K562 (cell line): Measurements from ENCODE around the gene PLCG2.

ENCODE experiments used
- ARID2 ChIP-seq: fragments of 450-650 bp; IDR thresholded peaks from 2 replicates; pipeline ENCODE4 v1.6.1; 2017; ENCODE audit warnings: antibody characterized with exemption, mild to moderate bottlenecking
- ARID3A ChIP-seq: IDR thresholded peaks from 2 replicates; pipeline ENCODE4 v1.6.1; 2012; ENCODE audit warnings: low read depth, low read length, improper control_type of control experiment, borderline replicate concordance
- CHD2 ChIP-seq: IDR thresholded peaks from 2 replicates; pipeline ENCODE4 v1.6.1; 2011; ENCODE audit warnings: low read depth, low read length
- CTCF ChIP-seq, 3 experiments: IDR thresholded peaks in 2 of 3; conservative IDR thresholded peaks in 1 of 3; 2 replicates each; pipeline ENCODE4 v1.5.1; 2011 to 2012; ENCODE audit warnings: low read length in 3 of 3, mild to moderate bottlenecking in 3 of 3, control low read depth in 2 of 3, improper control_type of control experiment in 1 of 3, inconsistent platforms in 1 of 3, low read depth in 1 of 3, mixed read lengths in 1 of 3, moderate library complexity in 1 of 3; ENCODE audit not compliant: insufficient read depth in 2 of 3
- MAFF ChIP-seq: IDR thresholded peaks from 2 replicates; pipeline ENCODE4 v1.6.1; 2012; ENCODE audit warnings: low read length, improper control_type of control experiment
- MAX ChIP-seq: sonication (generic); formaldehyde crosslinking; IDR thresholded peaks from 2 replicates; pipeline ENCODE4 v1.9.0; 2022; ENCODE audit warnings: mild to moderate bottlenecking, missing genetic modification reagents
- POLR2A ChIP-seq: fragments of 450-650 bp; conservative IDR thresholded peaks from 2 replicates; pipeline ENCODE4 v1.6.1; 2016
- RNF2 ChIP-seq: sonication (generic); IDR thresholded peaks from 2 replicates; pipeline ENCODE4 v1.6.1; 2016
- SFPQ ChIP-seq: fragments of 200-400 bp; formaldehyde crosslinking; IDR thresholded peaks from 2 replicates; pipeline ENCODE4 v1.6.1; 2017; ENCODE audit warnings: mild to moderate bottlenecking, low read depth, low read length, moderate library complexity
- TFAP4 ChIP-seq: sonication (generic); formaldehyde crosslinking; IDR thresholded peaks from 2 replicates; pipeline ENCODE4 v1.8.0; 2022; ENCODE audit warnings: missing genetic modification reagents, mild to moderate bottlenecking, moderate library complexity, borderline replicate concordance
- U2AF1 ChIP-seq: fragments of 200-400 bp; formaldehyde crosslinking; optimal IDR thresholded peaks from 2 replicates; pipeline ENCODE3; 2017; ENCODE audit warnings: mild to moderate bottlenecking, low read depth, low read length, moderate library complexity
- YY1 ChIP-seq, 3 experiments: IDR thresholded peaks; 2 replicates each; pipeline ENCODE4 v1.6.1; 2011; ENCODE audit warnings: low read length in 2 of 3, mild to moderate bottlenecking in 2 of 3, moderate library complexity in 2 of 3, borderline replicate concordance in 1 of 3, control low read depth in 1 of 3, low read depth in 1 of 3; ENCODE audit not compliant: insufficient read depth in 3 of 3, insufficient replicate concordance in 2 of 3, control insufficient read depth in 1 of 3, insufficient read length in 1 of 3; ENCODE audit errors: extremely low read depth in 1 of 3
- ZBTB7A ChIP-seq: IDR thresholded peaks from 2 replicates; pipeline ENCODE4 v1.6.1; 2011; ENCODE audit warnings: low read depth, mild to moderate bottlenecking, low read length, moderate library complexity, borderline replicate concordance; ENCODE audit not compliant: control insufficient read depth

GRCh38 chr16:81967358-81967757 lies 188.3 kb downstream of the PLCG2 start:
- TF ChIP-seq RNF2 (no peak), ZBTB7A (no peak), MAFF (no peak), YY1 (IDR thresholded peaks at IDR 0.05; ENCODE audit: borderline replicate concordance in 1 of 3, control insufficient read depth in 1 of 3, extremely low read depth in 1 of 3, insufficient read depth in 3 of 3, insufficient read length in 1 of 3, insufficient replicate concordance in 2 of 3, low read depth in 1 of 3, low read length in 2 of 3) (no peak), SFPQ (no peak), CTCF (IDR thresholded peaks at IDR 0.05 in 2 of 3, conservative IDR thresholded peaks at IDR 0.05 in 1 of 3; ENCODE audit: insufficient read depth in 2 of 3, low read depth in 1 of 3, low read length in 3 of 3) (no peak), CHD2 (no peak), MAX (CRISPR knock-in tag) (no peak), ARID3A (no peak), TFAP4 (CRISPR knock-in tag) (no peak), POLR2A (no peak), ARID2 (no peak), U2AF1 (no peak)
